Coronary artery (tissue), 2 donors: ENCODE data around the gene PXT1.
A peak's percentile ranks its signal among the peaks of the same experiment; 100 is the strongest.

Experiments used
- DNase-seq: peaks from one replicate; pipeline ENCODE4 v3.0.0-alpha.2; 2017; ENCODE audit warnings: low spot score
- H3K27ac ChIP-seq, 2 donors: fragments of 200-600 bp; sonication (generic); one replicate each; pipeline ENCODE4 v1.5.1; 2016 to 2019
- H3K4me3 ChIP-seq: fragments of 200-600 bp; sonication (generic); 2 replicates; pipeline ENCODE4 v1.5.1; 2016; ENCODE audit warnings: mild to moderate bottlenecking, moderate library complexity
- TF ChIP-seq, protein P1 (sequence below): fragments of 200-600 bp; sonication (generic); IDR thresholded peaks from one replicate; pipeline ENCODE4 v1.5.1; 2019; ENCODE audit warnings: antibody characterized with exemption

PXT1 gene

DNA sequence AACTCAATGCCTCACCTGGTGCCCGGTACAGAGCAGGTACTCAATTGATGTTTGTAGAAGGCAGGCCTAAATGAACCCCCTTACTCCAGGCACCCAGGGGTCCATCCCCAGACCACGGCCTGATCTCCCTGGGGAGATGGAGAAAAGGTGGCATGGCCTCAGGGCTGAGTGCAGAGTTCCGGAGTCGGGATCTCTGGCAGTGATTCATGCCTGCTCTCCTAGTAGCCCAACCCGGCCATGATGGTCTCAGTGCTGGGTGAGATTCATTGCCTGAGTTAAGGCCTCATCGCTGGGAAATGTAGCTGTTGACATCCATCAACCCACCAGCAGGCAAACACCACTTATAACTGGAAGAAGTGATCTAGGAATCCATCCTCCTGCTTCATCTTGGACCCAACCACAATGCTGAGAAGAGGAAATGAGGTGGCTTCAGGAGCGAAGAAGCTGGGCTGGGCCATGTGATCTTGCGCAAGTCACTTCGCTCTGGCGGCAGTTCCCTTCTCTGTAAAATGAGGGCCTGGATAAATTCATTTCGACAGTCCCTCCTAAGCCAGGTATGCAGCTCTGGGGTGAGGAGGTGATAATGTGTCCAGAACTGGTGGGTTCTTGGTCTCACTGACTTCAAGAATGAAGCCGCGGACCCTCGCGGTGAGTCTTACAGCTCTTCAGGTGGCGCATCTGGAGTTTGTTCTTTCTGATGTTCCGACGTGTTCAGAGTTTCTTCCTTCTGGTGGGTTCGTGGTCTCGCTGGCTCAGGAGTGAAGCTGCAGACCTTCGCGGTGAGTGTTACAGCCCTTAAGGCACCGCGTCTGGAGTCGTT lies 79.9 kb downstream of the PXT1 start:
- no peak overlapping the region for H3K4me3 ChIP-seq
- DNase-seq = no peak
- no peak overlapping the region for H3K27ac ChIP-seq
- TF ChIP-seq, protein P1, sequence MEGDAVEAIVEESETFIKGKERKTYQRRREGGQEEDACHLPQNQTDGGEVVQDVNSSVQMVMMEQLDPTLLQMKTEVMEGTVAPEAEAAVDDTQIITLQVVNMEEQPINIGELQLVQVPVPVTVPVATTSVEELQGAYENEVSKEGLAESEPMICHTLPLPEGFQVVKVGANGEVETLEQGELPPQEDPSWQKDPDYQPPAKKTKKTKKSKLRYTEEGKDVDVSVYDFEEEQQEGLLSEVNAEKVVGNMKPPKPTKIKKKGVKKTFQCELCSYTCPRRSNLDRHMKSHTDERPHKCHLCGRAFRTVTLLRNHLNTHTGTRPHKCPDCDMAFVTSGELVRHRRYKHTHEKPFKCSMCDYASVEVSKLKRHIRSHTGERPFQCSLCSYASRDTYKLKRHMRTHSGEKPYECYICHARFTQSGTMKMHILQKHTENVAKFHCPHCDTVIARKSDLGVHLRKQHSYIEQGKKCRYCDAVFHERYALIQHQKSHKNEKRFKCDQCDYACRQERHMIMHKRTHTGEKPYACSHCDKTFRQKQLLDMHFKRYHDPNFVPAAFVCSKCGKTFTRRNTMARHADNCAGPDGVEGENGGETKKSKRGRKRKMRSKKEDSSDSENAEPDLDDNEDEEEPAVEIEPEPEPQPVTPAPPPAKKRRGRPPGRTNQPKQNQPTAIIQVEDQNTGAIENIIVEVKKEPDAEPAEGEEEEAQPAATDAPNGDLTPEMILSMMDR = no peak

DNA sequence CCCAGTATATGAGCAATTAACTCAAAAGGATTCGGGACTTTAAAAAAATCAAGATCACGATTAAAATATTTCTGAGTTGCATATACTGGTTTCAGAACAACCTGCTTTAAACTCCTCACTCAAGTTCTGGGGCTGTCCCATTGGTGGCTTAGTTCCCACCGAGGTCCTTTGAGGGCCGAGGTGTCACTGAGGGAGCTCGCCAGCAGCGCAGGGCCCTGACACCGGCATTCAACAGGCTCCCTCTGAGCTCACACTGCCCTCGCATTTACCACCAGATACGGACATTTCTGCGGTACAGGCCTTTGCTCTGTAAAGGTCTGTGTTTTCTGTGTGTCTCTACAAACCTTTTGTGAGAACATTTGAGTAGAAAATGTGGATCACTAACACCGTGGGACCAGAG lies 81.6 kb downstream of the PXT1 start:
- TF ChIP-seq, protein P1 = no peak
- DNase-seq = no peak
- H3K4me3 ChIP-seq = no peak overlapping the region
- no peak overlapping the region for H3K27ac ChIP-seq

DNA sequence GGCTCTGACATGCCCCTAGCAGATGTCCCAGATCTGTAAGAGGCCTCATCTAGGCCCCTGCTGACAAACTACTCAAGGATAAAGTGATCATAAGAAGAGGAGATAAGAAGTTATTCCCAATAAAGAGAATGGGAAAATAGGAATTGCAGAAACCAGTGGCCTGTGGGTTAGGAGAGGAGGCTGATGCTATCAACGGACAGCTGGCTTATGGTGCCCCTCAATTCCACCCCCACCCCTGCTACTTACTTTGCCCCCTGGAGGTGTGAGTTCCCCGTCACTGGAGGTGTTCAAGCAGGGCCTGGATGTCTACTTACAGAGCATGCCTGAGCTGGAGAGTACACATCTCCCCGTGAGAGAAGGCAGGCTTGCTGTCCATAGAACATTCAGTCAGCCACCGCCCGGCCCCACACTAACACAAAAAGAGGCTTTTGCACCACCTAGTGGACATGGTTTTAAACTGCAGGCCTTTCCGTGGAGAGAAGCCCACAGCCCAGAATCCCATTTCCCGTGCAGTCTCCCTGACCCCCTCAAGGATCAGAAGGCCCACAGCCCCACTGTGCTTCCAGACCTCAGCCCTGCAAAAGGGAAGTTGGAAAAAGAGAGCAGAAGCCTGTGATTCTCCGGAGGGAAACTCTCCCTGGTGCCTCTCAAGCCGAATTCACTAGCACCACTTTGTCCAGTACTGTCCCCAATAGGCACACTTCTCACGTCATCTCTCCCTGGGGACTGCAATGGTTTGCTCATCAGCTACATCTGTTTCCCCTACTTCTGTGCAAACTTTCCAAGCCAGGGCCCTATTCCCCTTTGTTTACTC lies 82.2 kb downstream of the PXT1 start:
- DNase-seq = peak; percentile 86
- Histone ChIP-seq H3K4me3 (peak overlapping the region; percentile 17), H3K27ac (peak overlapping the region; percentile 2 to 69)
- TF ChIP-seq, protein P1 = peak; percentile 41

DNA sequence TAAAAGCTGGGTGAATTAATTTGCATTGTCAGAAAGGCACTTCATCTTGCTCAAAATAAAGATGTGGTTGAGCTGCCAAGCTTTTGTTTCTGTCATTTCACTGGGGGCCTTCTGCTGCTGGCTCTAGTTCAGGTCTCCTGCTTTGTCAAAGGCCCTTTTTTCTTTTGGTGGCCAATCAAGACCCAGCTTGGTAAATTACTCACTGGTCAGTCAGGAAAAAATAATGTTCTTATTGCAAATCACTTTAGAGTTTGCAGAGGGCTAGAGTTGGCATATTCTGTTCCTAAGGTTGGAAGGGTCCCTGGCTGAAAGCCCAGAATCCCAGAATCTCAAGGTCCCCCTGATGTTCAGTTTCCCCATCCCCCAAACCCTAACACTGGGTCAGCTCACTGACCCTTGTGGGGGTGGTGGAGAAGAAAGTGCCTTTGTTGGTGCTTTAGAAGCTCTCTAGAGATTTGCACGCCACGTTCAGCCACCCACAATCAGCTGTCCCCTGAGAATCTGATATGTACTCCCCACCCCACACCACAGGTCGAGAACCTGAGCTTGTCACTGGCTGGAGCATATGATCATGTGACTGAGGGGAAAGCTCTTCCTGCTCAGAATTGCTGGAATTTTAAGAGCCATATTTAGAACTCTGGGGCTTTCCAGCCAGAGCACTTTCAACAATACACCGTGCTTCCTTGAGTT lies 84.3 kb downstream of the PXT1 start:
- DNase-seq = peak; percentile 87

DNA sequence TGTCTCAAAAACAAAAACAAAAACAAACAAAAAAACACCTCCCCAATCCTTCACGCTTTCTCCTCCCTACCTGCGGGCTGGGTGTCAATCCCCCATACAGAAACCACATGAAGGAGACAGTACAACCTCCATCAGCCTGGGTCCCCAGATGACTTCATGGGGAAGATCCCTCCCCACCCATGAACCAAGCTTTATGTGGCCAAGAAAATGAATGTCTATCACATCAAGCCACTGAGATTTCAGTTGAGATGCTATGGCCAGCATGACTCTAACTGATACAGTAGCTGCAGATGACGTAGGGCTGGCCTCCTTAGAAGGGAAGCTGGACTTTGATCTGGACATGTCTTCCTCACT lies 84.8 kb downstream of the PXT1 start:
- Histone ChIP-seq H3K4me3 (no peak overlapping the region), H3K27ac (peak overlapping the region; percentile 40 to 85)
- DNase-seq = no peak
- TF ChIP-seq, protein P1 = no peak

More for the DNA sequence above, 84.3 kb downstream of the PXT1 start:
- TF ChIP-seq, protein P1 = no peak
- no peak overlapping the region for H3K4me3 ChIP-seq
- peak overlapping the region; percentile 40 to 85 for H3K27ac ChIP-seq

DNA sequence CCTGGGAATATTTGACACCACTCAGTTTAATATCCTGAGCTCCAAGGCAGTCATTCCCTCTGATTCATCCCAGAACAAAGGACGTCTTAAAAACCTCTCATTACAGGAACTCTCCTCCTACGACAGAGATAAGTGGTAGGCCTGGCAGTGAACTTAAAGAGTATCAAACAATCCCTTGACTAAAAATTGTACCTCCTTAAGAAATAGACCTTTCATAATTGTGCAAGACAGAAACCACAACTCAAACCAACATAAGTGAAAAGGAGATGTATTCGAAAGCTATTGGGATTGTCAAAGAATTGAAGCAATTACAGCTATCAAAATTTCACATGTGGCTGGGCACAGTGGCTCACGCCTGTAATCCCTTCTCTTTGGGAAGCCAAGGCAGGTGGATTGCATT lies 86.8 kb downstream of the PXT1 start:
- TF ChIP-seq, protein P1 = no peak
- no peak overlapping the region for H3K27ac ChIP-seq
- no peak overlapping the region for H3K4me3 ChIP-seq
- DNase-seq = no peak
